BJ (cell line): ENCODE measurements around the gene GRB10. TPM values are rescaled to one million over a fixed set of nuclear protein-coding genes. Genes with fewer than 3 reads are reported as not detected.

ENCODE experiments used
- CTCF ChIA-PET: fragments of 350-600 bp; formaldehyde crosslinking; extraction: SDS; loops from one replicate; lab custom pipeline; 2021; ENCODE audit warnings: antibody characterized with exemption, inconsistent platforms; lab: Yijun Ruan, JAX
- POLR2A ChIA-PET: fragments of 300-600 bp; sonication (Branson Sonifier 250); formaldehyde crosslinking; extraction: SDS; loops from one replicate; lab custom pipeline; 2021; ENCODE audit warnings: antibody characterized with exemption; lab: Charles Lee
- DNase-seq: peaks from one replicate; pipeline ENCODE4 v3.0.0-alpha.2; 2011; ENCODE audit warnings: low read depth
- H3K27me3 ChIP-seq: 2 replicates; pipeline ENCODE4 v1.6.0; 2011; ENCODE audit warnings: low read length; ENCODE audit not compliant: control insufficient read depth, insufficient read depth
- H3K36me3 ChIP-seq: 2 replicates; pipeline ENCODE4 v1.5.1; 2011; ENCODE audit warnings: low read length; ENCODE audit not compliant: control insufficient read depth, insufficient read depth
- H3K4me3 ChIP-seq: 2 replicates; pipeline ENCODE4 v1.5.1; 2011; ENCODE audit warnings: low read depth, mild to moderate bottlenecking, control low read depth, low read length
- CTCF ChIP-seq: IDR thresholded peaks from 2 replicates; pipeline ENCODE4 v1.5.1; 2011; ENCODE audit warnings: low read depth, mild to moderate bottlenecking, control low read depth, inconsistent platforms, low read length, moderate library complexity; ENCODE audit not compliant: insufficient read depth
- polyA plus RNA-seq: library from polyadenylated mRNA; depleted of rRNA; stranded (reverse); fragments of >200 nt; gene quantifications from 2 replicates; pipeline ENCODE4 v1.2.3, GENCODE V29; 2011

Gene GRB10
- polyA plus RNA-seq, 1 experiment, result 8.5 TPM

- ChIA-PET CTCF (interaction anchor here (0.7 to 2.0 kb wide), 4 partner anchors 20 to 188 kb away, joined by 3 to 6 read pairs (median 4); no protein-coding TSS in a partner anchor), POLR2A (no interaction called here)
- peaks cover 2% of the 10 kb centered on the region; the same call in 1 of the 2 replicates for H3K36me3 ChIP-seq
- no peak overlapping the region for H3K4me3 ChIP-seq
- DNase-seq, result no peak
- no peak for TF ChIP-seq CTCF
- H3K27me3 ChIP-seq, result no peaks in the 10 kb centered on the region
These were observed 126.4 kb downstream of the GRB10 start for GRCh38 chr7:50656141-50656895.

GRCh38 chr7:50655490-50655889, 127.2 kb downstream of the GRB10 start:
- no peaks in the 10 kb centered on the region for H3K27me3 ChIP-seq
- POLR2A ChIA-PET, result no interaction called here
- H3K4me3 ChIP-seq, result no peak overlapping the region
- no peak for TF ChIP-seq CTCF
- DNase-seq, result no peak
- peaks cover 3% of the 10 kb centered on the region; the same call in 1 of the 2 replicates for H3K36me3 ChIP-seq
- CTCF ChIA-PET, result interaction anchor here (1.1 to 2.0 kb wide), 2 partner anchors 25 to 187 kb away, joined by 3 to 6 read pairs; no protein-coding TSS in a partner anchor

DNA sequence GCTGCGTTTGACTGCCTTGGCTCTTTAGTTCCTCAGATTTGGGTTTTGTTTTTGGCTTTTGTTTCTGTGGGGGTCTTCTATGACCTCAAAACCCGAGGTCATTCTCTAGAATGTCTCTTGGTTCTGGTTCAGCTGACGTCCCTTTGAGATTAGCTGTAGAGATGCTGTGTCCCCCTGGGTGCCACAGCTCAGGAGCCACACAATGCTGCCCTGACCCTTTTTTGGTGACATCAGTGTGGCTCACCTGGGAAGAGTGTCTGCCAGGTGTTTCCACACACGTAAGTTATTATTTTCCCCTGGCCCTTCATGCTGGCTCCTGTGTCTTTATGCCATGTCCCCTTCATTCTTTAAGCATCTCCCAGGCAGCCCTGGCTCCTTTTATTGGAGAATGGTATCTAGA, 127.7 kb downstream of the GRB10 start:
- Histone ChIP-seq H3K27me3 (no peaks in the 10 kb centered on the region), H3K4me3 (no peak overlapping the region), H3K36me3 (0 out of 2 replicates have a peak, but pooled peaks cover 1% of the 10 kb centered on the region)
- CTCF ChIA-PET, result interaction anchor here (2.4 kb wide), 1 partner anchor 22 kb away, joined by 12 read pairs; no protein-coding TSS in a partner anchor
- DNase-seq, result no peak
- POLR2A ChIA-PET, result no interaction called here
- TF ChIP-seq CTCF, result no peak

GRCh38 chr7:50653981-50654425, 128.7 kb downstream of the GRB10 start:
- POLR2A ChIA-PET, result interaction anchor here (0.6 to 0.7 kb wide), 2 partner anchors 27 to 52 kb away, joined by 3 to 4 read pairs; no protein-coding TSS in a partner anchor
- H3K27me3 ChIP-seq, result no peaks in the 10 kb centered on the region

More at GRCh38 chr7:50653981-50654425, 128.7 kb downstream of the GRB10 start:
- Histone ChIP-seq H3K4me3 (no peak overlapping the region), H3K36me3 (0 out of 2 replicates have a peak, but pooled peaks cover 1% of the 10 kb centered on the region)
- CTCF ChIA-PET, result interaction anchor here (0.9 to 2.4 kb wide), 5 partner anchors 9 to 186 kb away, joined by 3 to 12 read pairs (median 4); no protein-coding TSS in a partner anchor
- no peak for TF ChIP-seq CTCF
- DNase-seq, result no peak
